HG02852 (cell line): ENCODE results near the gene NKX6-2.
"Not testable (repeated sequence)": the region's sequence is repeated elsewhere in the genome, so short reads cannot be mapped to it uniquely, and the experiment has no call there.

Experiments
- ATAC-seq: cut with Tn5 transposase; IDR thresholded peaks from one replicate; pipeline ENCODE4 v1.9.1; 2021; ENCODE audit warnings: mild to moderate bottlenecking, moderate library complexity; ENCODE audit not compliant: unreplicated experiment

NKX6-2 gene

DNA sequence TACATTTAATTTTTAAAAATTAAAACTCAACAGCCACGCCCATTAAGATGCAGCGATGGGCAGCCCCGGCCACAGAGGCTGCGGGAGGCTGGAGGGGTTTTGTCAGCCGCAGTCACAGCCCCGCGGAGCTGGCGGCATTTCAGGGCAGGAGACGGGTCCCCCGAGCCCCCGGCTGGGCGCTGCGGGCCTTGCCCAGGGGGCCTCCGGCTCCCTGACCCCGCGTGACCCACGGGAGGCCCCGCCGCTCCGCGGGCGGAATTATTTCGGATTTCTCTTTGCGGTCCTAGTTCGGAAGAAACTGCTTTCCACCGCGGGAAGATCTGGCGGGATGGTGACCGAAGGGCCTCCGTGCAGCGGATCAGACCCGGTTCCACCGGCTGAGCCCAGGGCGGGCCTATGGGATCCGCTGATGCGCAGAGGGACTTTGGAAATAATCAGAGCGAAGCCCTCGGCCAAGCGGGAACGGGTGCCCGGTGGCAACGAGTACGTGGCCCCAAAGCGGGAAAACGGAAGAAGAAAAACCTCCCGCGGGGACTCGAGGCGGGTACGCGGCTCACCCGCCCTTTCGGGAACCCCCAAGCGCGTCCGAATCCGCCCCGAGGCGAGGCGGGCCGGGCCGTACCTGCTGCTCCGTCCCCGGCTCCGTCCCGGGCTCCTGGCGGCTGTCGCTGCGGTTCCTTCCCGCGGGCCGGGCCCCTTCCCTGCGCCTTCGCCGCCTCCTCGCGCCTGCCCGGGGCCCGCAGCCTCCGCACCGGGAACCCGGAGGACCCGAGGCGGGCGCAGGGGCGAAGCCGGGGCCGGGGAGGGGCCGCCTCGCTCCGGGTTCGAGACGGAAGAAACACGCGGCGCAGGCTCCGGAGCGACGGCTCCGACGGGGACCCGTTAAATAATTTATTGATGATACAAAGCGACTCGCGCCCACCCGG is 1.7 kb downstream of the NKX6-2 start:
- no peak for ATAC-seq

DNA sequence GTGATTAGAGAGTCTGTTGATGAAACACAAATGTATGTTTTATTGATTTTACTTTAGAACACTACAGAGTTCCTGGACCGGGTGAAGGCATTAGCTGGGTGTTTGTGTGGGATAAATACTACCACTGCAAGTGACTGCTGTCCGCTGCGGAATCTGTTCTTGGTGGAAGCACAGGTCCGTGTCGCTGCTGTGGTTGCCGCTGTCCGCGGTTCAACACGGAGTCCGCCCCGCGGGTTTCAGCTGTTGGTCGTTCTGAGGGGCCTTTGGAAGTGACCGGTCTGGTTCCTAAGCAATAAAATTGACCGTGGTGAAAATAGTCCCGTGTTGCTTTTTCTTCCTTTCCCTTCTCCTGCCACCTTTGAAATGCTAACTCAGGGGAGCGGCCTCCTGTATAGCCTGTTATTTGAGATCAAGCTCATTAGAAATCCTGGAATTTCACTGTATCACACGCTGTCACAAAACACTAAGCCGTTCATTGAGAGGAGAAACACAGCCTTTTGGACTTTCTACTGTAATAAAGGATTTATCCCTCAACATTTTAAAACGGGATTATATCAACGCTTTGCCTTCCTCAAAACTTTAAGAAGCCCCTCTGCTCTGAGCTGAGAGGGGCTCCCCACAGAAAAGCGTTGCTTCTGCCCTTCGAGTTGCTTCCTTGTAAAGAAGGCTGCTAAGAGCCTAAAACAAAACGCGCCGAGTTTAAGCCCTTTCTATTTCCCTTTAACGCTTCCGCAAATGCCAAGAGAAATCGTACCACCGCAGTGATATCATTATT is 2.6 kb downstream of the NKX6-2 start:
- no peak for ATAC-seq

DNA sequence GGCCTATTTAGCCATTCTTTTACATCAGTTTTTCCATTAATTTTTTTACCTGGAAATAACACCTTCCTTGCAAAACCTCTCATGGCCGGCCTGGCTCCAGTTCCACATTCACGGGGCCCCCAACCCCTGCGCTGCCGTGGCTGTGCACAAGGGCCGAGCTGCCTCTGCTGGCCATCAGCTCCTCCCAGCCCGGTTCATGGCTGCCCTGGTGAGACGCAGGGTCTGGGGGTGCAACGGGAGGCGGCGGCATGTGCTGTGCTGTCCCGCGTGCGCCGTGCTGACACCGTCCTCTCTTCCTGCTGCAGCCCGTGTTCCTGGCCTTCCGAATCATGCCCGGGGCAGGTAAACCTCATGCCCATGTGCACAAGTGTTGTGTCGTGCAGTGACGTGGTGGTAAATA is 4.4 kb downstream of the NKX6-2 start:
- ATAC-seq, result no peak

DNA sequence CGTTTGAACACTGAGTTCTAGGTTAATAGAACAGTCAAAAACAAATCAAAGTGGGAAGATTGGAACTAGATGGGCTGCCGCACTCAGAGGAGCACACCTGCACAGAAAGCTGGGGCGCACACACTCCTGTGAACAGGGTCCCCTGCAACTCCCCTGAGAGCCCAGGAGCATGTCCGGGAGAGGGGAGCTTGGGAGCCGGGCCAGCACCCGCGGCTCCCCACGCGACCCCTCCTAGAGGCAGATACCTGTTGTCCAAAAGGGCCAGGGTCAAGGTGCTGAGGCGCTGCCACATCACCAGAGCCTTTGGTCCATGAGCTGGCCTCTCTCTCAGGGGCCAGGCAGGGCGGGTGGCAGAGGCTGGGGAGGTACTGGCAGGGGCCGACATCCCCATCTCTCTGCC is 5.6 kb downstream of the NKX6-2 start:
- no peak for ATAC-seq

DNA sequence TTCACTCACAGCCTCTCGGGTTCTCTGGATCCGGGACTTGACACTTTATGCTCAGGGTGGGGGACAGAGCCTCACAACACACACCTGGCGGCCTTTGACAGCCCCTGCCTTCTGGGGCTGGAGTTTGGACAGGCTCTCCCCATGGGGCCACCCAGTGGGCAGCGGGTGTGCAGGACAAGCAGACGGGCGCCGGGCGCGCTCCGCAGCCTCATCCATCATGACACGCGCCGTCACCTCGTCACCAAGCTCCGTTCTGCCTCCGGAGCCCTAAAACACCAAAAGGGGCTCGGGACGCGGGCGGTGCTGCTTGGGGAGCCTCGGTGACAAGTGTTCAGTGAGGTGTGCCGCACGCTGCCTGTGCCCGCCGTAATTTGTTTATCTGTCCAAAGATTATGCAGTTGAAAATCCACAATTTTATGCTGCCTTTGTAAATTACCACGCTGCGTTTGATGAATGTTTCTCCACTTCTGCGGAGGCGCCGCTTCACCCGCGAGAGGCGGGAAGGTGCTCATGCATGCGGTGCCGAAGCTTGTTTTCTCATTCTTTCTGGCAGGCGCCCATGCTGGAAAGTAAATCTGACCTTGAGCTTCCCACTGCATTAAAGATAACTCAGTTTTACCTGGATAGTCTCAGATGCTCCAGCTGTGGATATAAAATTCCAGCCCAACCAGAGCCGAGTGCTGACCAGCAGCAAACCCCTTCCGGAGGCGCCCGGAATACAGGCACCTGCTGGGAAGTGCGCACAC is 6.2 kb downstream of the NKX6-2 start:
- no peak for ATAC-seq

GRCh38 chr10:132777441-132777840 is 8.5 kb downstream of the NKX6-2 start:
- ATAC-seq, result no peak

DNA sequence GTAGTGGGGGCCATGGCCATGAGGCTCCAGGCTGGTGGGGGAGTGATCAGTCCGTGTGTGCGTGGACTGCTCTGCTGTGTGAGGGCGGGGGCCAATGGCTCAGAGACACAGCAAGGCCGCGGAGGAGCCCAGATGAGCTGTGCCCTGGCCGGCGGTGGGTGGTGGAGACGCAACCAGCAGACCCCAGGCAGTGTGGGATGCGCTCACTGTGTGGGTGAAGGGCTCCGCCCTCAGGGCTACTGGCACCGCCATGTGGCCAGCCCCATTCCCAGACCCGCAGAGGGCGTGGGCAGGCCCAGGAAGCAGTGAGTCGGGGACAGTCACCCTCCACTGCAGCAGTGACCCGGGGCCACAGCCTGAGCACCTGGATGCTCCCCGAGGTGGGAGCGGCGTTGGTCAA is 9.1 kb downstream of the NKX6-2 start:
- no peak for ATAC-seq

- ATAC-seq, result no peak
Measured at GRCh38 chr10:132776186-132776585, 9.8 kb downstream of the NKX6-2 start.

DNA sequence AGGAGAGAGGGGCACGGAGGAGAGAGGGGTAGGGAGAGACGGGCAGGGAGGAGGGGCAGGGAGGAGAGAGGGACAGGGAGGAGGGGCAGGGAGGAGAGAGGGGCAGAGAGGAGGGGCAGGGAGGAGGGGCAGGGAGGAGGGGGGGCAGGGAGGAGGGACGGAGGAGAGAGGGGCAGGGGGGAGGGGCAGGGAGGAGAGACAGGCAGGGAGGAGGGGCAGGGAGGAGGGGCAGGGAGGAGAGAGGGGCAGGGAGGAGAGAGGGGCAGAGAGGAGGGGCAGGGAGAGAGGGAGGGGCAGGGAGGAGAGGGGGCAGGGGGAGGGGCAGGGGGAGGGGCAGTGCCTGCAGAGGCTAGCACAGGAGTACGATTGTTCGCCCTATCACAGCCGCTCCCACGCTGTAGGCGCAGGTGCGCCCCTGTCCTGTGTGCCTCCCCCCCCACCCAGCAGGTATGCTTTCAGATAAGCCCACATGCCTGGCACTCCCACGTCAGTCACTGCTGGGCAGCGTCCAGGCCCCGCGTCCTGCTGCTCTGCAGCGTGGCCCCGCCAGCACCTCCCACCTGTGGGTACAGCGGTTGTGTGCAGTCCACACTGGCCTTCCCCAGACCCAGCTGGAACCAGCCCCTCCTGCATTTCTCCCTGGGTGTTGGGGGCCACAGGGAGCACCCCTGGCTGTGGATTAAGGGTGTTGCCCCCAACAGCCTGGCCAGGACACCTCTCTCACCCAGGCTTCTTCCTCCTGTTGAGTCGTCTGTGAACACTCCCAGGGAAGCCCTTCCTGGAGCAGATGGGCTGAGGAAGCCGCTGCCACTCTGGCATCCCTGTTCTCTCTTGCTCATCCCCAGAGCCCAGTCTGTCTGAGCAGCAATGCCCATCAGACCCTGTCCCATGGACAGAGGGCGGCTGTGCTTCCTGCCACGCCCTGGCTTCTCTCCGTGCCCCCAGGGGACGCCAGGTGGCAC is 10.8 kb downstream of the NKX6-2 start:
- no peak for ATAC-seq

- ATAC-seq, result no peak
Measured at GRCh38 chr10:132774181-132774901, 11.6 kb downstream of the NKX6-2 start.

DNA sequence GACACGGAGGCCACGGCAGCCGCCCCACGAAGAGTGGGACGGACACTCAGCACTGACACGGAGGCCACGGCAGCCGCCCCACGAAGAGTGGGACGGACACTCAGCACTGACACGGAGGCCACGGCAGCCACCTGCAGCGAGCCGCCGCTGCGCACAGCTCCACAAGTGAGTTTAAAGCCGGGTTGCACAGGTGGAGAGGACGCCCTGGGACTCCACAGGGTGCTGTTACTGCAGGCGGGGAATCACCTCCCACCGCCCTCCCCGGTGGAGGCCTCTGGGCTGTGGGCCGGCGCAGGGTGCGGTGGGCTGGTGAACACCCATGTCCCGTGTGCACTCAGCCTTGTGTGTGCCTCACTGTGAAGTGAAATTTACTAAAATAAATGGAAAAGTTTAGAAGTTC is 13.1 kb downstream of the NKX6-2 start:
- ATAC-seq, result not testable (repeated sequence)

GRCh38 chr10:132770061-132771021 is 15.6 kb downstream of the NKX6-2 start:
- ATAC-seq, result no peak

DNA sequence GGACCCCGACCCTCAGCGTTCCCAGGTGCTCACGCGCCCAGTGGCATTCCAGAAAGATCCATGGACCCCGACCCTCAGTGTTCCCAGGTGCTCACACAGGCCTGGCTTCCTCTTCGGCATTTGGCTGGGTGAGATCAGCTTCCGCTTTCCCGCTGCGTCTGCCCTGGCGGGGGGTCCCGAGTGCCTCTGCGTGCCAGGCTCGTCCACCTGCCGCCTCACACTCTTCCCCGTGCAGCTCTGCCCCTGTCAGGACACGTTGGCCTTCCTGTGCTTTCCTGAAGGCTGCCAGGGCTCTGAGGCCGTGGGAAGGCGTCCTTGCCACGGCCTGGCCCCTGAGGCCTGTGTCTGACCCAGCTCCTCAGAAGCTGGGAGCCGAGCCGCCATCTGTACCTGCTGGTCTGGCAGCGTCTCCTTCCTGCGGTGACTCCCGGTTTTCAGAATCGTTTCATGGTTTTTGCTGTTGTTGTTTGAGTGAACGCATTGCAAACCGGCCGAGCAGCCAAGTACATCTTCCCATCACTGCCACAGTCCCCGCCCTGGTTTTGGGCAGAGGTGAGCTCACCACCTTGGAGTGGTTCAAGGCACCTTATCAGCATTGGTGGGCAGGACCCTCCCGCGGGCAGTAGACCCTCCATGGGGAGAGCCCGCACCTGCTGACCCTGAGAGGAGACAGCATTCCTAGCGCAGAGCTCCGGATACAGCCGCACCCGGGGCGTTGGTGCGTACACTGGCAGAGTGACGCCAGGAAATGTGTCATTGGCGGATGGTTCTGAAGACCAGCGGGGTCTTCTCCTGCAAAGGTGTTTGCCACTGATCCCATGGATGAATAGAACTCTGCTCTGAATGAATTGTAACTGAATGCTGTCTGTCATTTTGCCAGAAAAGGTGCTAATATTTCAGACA is 17.4 kb downstream of the NKX6-2 start:
- ATAC-seq, result no peak

GRCh38 chr10:132766291-132766690 is 19.7 kb downstream of the NKX6-2 start:
- no peak for ATAC-seq

GRCh38 chr10:132765435-132765834 is 20.5 kb downstream of the NKX6-2 start:
- no peak for ATAC-seq

DNA sequence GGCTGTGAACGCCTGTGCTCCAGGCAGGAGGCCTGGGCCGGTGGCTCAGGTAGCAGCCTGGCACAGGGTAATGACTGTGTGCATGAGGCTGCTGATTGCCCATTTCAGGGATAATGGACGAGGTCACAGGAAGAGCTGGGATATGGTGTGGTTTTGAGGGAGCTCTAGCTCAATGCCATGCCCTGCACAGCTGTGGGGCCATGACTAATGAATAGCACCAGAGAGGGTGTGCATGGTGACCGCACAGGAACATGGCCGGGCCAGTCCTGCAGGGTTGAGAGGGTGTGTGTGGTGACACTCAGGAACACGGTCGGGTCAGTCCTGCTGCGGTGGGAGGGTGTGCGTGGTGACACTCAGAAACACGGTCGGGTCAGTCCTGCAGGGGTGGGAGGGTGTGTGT is 21.8 kb downstream of the NKX6-2 start:
- ATAC-seq, result no peak

DNA sequence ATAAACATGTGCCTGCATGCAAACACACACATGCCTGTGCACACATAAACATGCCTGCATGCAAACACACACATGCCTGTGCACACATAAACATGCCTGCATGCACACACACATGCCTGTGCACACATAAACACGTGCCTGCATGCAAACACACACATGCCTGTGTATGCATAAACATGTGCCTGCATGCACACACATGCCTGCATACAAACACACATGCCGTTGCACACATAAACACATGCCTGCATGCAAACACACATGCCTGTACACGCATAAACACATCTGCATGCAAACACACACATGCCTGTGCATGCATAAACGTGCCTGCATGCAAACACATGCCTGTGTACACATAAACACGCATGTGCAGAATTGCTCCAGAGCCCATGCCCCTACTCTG is 22.4 kb downstream of the NKX6-2 start:
- no peak for ATAC-seq
